Stimulated activated CD8-positive, alpha-beta memory T cell treated with anti-CD3 and anti-CD28 coated beads, Interleukin-7, amount 100 ng/mL, for 24 hours (primary cell): ENCODE results near the gene NFIB.

ENCODE experiments used
- DNase-seq: peaks from one replicate; pipeline ENCODE4 v3.0.0-alpha.2; 2020; ENCODE audit warnings: low read depth

NFIB gene

GRCh38 chr9:14185016-14185415 lies 128.9 kb downstream of the NFIB start:
- DNase-seq, result no peak

GRCh38 chr9:14183001-14183400 lies 130.9 kb downstream of the NFIB start:
- DNase-seq, result no peak

DNA sequence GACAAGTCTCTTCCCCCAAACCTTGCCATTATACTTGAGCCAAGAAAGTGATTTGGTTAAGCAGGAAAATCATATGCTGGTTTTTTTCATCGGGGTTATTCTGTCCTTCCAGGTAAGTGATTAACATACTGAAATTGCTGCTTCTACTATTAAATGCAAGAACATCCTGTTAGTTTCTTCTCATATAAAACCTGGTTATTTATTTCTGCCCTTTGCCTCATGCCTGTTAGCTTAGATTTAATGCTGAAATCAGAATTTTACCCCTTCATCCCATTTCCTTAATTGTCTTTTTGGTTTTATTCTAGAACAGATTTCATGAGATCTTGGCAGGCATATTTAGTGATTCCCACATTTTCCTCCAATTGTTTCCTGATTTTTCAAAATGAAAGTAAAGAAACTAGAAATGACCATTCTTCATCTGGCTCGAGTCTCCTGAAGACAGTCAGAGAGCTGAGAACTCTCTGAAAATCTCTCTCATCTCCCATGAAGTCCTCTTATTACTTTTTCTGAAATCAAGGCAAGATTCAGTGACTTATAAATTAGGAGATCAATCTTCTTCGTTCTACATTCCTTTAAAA lies 132.9 kb downstream of the NFIB start:
- no peak for DNase-seq

DNA sequence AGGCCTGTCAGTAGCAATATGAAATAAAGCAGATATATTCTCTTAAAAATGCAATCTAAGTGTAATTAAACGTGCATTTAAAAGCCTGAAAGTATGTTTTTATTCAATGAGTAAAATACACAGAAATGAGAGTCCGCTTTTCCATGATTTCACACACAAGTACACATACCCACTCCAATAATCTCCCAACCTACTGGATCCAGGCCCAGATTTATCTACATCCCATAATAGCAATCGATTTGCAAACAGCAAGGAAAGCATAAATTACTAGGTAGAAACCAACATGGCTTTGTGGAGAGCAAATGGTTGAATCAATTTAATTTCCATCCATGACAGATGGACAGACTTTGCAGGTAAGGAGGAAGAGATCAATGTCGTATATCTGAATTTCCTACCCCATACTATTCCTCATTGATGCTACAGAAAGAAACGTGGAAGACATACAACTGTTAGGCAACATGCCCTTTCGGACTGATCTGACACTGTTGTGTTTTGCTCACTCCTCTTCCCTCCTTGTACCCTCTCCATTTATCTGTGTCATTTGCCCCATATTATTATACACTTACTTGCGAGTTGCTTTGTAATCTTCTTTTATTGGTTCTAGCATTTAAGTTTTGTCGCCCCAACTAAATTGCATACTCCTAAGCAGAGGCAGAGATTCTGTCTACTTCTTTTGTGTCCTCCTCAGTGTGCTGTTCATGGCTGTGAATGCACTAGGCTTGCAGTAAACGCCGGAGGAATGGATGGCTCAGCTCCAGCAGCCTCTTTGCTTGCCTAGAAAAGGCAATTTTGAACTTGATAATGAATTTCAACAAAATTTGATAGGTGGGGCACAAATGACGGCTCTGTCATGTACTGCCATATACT lies 133.6 kb downstream of the NFIB start:
- no peak for DNase-seq

- DNase-seq, result no peak
Measured at GRCh38 chr9:14179449-14179848, 134.5 kb downstream of the NFIB start.

GRCh38 chr9:14175778-14176177 lies 138.2 kb downstream of the NFIB start:
- no peak for DNase-seq

- DNase-seq, result no peak
Measured at GRCh38 chr9:14173713-14174112, 140.2 kb downstream of the NFIB start.

GRCh38 chr9:14170973-14171596 lies 142.9 kb downstream of the NFIB start:
- DNase-seq, result no peak

- no peak for DNase-seq
Measured at GRCh38 chr9:14170392-14170931, 143.5 kb downstream of the NFIB start.

- DNase-seq, result no peak
Measured at GRCh38 chr9:14168381-14168780, 145.6 kb downstream of the NFIB start.

DNA sequence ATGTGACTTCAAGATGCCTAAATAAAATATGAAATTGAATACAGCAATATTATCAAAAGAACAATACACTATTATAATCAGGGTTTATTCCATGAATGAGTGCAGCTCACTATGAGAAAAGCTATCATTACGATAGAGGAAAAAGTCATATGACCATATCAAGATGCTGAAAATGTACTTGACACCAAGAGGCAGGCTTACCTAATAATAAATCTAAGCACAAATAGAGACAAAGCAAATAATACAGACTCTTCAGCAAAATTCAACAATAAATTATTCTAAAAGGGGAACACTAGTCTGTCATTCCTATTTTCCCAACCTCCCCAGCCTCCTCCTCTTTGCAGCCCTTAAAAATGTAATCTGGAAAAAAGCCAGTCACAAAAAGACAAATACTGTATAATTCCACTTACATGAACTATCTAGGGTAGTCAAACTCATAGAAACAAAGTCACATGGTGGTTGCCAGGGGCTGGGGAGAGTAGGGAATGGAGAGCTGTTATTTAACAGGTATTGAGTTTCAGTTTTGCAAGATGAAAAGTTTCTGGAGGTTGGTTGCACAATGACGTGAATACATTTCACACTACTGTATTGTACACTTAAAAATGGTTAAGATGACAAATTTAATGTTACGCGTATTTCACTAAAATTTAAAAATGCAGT lies 148.4 kb downstream of the NFIB start:
- DNase-seq, result no peak

DNA sequence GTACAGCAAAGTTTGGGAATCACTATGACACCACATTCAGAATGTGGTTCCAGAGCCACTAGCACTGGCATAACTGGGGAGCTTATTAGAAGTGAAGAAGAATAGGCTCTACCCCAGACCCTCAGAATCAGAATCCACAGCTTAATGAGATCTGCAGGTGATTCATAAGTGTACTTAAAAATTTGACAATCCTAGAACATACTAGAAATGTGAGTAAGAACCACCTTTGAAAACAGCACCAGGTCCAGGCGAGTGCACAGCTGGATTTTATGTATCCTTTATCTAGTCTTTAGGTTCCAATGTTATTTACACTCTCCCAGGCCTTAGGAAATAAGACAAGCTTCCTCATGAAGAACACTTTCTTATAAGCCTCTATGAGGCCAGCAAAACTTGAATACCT lies 149.0 kb downstream of the NFIB start:
- no peak for DNase-seq

DNA sequence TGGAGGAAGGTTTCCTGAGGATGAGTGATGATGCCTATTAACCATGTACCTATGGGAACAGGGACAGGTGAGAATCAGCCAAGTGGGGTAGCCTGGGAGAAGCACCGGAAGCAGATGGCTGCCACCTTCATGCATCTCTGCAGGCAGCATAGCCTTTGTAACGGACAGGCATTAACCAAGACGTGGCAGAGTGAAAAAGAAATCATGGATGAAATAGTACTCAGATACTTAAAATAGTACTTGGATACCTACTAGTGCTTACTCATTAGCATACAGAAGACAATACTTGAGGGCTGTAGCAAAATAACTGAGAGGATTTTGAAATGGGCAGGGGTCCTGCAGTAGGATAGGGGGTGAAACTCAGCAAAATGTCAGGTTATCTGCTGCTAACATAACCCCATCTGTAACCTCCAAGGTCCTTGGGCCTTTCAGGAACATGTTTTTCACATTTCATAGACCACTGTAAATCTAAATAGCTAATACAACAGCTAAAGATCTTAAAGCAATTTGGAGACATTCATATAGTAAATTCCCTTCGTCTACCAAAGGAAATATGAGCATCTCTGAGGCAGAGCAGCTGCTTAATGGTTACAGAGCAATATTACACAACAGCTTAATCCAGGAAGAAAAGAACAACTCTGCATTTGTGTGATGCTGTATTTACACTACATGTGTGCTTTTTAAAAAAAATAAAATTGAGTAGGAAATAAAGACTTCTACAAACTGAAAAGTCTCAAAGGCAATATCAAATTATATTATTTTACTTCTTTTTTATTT lies 154.3 kb downstream of the NFIB start:
- DNase-seq, result no peak

- DNase-seq, result no peak
Measured at GRCh38 chr9:14158916-14159315, 155.0 kb downstream of the NFIB start.

- no peak for DNase-seq
Measured at GRCh38 chr9:14158136-14158813, 155.7 kb downstream of the NFIB start.

- DNase-seq, result no peak
Measured at GRCh38 chr9:14157191-14157590, 156.8 kb downstream of the NFIB start.

DNA sequence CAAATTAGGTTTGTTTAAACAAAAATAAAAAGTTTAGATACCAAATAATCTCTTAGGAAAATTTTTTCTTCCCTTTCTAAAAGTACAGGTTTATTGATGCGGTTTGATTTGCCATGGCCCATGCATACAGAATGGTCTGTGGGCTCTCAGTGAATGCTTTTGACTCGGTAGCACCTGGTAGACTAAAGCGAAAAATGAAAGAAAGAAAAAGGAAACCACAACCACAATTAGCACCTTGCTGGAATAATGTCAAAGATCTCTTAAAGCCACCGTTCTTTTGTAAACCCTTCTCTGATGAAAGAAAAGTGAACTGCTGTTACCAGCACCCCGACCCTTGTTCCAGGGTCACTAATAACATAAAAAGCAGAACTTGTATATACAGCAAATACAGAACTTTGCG lies 157.9 kb downstream of the NFIB start:
- no peak for DNase-seq

DNA sequence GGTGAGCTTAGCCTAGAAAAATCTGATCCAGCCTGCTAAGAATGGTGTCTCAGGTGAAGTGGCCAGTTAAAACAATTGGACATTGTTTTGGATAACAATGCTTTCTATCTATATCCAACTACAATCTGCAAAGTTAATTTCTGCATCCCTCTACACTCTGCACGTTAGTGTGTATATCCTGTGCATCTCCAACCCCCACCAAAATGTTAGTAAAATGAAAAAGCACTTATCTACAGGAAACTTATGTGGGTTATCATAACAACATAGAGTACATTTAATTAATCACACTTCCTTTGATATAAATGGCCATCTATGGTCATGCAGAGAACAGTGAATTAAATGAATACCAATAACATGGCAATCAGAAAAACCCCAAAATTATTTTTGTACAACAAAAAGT lies 158.7 kb downstream of the NFIB start:
- no peak for DNase-seq

DNA sequence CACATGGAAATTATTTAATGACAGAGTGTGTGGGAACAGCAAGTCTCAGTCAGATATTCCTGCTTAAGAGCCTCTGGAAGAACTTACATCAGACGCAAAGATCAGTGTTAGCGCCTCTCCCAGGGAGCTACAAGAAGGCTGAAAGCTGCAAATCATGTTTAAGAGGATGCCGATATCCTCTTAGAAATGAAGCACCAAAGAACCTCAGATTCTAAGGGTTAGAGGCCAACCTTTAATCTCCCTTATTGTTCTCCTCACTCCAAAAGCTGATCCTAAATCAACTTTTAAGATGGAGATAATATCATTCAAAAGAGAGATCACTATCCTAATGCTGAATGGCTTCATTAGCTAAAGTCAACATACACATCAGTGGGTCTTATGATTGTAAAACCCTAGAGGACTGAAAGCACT lies 160.6 kb downstream of the NFIB start:
- no peak for DNase-seq

GRCh38 chr9:14151451-14151850 lies 162.5 kb downstream of the NFIB start:
- DNase-seq, result no peak

GRCh38 chr9:14148501-14149103 lies 165.3 kb downstream of the NFIB start:
- no peak for DNase-seq
